ENCODE measurements around the gene BMP7. TPM values are rescaled to one million over a fixed set of nuclear protein-coding genes. Genes with fewer than 3 reads are reported as not detected.

BMP7 gene
- total RNA-seq, 1 donor from 2014 or later: 0.21 TPM

- H3K27ac Mint-ChIP-seq: no peak overlapping the region
- H3K9me3 Mint-ChIP-seq: no peaks in the 10 kb centered on the region
- H3K27me3 Mint-ChIP-seq (ENCODE audit: insufficient read depth): peaks cover 2% of the 10 kb centered on the region
- no peak overlapping the region for H3K4me3 Mint-ChIP-seq
- intact Hi-C loops (cut with micrococcal nuclease): no loop called here
- DNase-seq (ENCODE audit: low spot score): no peak
- H3K36me3 Mint-ChIP-seq (ENCODE audit: low read depth): no peaks in the 10 kb centered on the region
- no peaks in the 10 kb centered on the region for H3K4me1 Mint-ChIP-seq (ENCODE audit: low read depth)
Observed at GRCh38 chr20:57122536-57123489, 143.6 kb downstream of the BMP7 start.

GRCh38 chr20:57118964-57119363 is 147.5 kb downstream of the BMP7 start:
- no peaks in the 10 kb centered on the region for H3K27me3 Mint-ChIP-seq (ENCODE audit: insufficient read depth)
- no peaks in the 10 kb centered on the region for H3K9me3 Mint-ChIP-seq
- H3K4me3 Mint-ChIP-seq: no peak overlapping the region
- H3K36me3 Mint-ChIP-seq (ENCODE audit: low read depth): no peaks in the 10 kb centered on the region
- no peaks in the 10 kb centered on the region for H3K4me1 Mint-ChIP-seq (ENCODE audit: low read depth)
- no peak overlapping the region for H3K27ac Mint-ChIP-seq
- DNase-seq (ENCODE audit: low spot score): no peak
- intact Hi-C loops (cut with micrococcal nuclease): no loop called here

Other genes with a start within 250 kb of the BMP7 start
- not detected in 2 replicates for gene SPO11, start 63.2 kb upstream of the BMP7 start, total RNA-seq
- 54.4 and 59.2 TPM in 2 replicates for gene RAE1, start 84.6 kb upstream of the BMP7 start, total RNA-seq
- gene RBM38, start 124.8 kb upstream of the BMP7 start, total RNA-seq: 90.4 and 92.5 TPM in 2 replicates